ENCODE results near the gene CCDC197.
A peak's percentile ranks its signal among the peaks of the same experiment; 100 is the strongest.

Gene CCDC197

DNA sequence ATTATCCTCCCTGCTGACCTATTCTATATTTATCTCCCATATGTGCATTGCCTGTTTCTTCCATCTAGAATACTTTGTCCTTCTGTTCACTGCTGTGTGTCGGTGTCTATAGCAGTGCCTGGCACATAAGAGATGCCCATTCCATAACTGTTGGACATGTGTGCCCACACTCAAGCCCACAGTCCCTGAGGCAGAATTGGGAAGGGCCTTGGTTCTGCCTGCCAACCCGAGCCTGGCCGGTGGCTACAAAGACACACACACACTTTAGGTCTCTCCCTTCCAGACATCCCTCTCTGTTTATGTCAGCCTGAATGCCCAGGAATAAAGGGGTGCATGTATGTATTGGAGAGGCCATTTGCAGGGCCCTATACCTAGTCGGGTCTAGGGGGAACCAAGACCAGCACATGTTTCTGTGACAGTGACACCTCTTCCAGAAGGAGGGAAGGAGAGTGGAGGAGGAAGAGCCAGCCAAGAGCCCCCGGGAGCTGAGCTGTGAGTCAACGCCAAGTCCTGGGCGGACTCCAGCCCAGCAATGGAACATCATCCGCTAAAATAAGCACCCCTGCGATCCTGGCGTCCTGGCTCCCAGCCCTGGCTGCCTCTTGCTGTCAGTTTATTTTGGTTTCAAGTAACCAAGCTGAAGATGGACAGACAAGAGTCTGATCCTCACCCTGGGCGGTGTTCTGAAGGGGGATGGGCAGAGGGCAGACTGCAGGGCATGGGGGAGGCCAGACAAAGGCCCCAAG lies 16.5 kb upstream of the CCDC197 start:
- no peak for DNase-seq (ENCODE audit: low read depth)
- no peak overlapping the region for H3K4me3 ChIP-seq (ENCODE audit: low read depth, low read length)
- TF ChIP-seq POLR2A (IDR thresholded peaks at IDR 0.05; ENCODE audit: extremely low read depth, insufficient read length) (no peak), MYC (IDR thresholded peaks at IDR 0.05; ENCODE audit: low read depth, low read length) (no peak)
- TF ChIP-seq, protein P1, sequence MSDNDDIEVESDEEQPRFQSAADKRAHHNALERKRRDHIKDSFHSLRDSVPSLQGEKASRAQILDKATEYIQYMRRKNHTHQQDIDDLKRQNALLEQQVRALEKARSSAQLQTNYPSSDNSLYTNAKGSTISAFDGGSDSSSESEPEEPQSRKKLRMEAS (IDR thresholded peaks at IDR 0.05; ENCODE audit: low read depth, low read length): no peak
- TF ChIP-seq, protein P2, sequence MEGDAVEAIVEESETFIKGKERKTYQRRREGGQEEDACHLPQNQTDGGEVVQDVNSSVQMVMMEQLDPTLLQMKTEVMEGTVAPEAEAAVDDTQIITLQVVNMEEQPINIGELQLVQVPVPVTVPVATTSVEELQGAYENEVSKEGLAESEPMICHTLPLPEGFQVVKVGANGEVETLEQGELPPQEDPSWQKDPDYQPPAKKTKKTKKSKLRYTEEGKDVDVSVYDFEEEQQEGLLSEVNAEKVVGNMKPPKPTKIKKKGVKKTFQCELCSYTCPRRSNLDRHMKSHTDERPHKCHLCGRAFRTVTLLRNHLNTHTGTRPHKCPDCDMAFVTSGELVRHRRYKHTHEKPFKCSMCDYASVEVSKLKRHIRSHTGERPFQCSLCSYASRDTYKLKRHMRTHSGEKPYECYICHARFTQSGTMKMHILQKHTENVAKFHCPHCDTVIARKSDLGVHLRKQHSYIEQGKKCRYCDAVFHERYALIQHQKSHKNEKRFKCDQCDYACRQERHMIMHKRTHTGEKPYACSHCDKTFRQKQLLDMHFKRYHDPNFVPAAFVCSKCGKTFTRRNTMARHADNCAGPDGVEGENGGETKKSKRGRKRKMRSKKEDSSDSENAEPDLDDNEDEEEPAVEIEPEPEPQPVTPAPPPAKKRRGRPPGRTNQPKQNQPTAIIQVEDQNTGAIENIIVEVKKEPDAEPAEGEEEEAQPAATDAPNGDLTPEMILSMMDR (IDR thresholded peaks at IDR 0.05; ENCODE audit: low read depth, low read length): no peak

DNA sequence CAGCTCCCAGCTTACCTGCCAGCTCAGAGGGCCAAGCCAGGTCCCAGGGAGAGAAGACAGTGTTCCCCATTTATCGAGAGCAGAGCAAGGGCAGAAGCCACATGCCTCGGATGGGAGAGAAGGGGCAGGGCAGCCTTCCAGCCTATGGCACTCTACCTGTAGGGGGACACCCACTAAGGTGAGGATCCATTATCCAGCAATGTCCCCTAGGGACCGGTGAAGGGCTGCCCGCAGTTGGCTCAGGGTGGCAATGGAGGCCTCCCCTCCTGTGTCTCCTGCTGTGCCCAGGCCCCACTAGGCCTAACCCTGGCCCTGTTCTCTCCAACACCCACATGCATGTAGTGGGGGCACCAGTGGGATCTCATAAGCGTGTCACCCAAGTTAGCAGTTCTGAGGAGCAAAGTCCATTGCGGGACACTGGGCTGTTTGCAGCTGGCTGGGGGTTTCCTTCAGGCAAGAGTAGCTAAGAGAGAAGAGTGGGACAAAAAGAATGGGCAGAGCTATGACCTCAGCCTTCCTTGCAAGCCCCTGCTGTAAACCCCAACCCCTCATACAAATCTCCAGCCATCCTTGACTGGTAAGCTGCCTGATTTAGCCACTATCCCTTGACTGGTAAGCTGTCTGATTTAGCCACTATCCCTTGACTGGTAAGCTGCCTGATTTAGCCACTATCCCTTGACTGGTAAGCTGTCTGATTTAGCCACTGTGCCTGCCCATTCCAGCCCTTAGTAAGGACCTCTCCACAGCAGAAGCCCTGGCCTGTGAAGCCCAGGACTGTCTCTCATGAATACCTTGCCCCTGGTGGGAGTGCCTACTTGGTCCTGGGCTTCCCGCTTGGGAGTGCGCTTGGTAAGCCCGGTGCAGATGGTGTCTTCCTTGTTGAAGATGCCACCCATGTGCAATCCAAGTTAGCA lies 15.5 kb upstream of the CCDC197 start:
- no peak overlapping the region for H3K4me3 ChIP-seq (ENCODE audit: low read depth, low read length)
- TF ChIP-seq, protein P1 (IDR thresholded peaks at IDR 0.05; ENCODE audit: low read depth, low read length): no peak
- TF ChIP-seq MYC (IDR thresholded peaks at IDR 0.05; ENCODE audit: low read depth, low read length) (no peak), POLR2A (IDR thresholded peaks at IDR 0.05; ENCODE audit: extremely low read depth, insufficient read length) (no peak)
- TF ChIP-seq, protein P2 (IDR thresholded peaks at IDR 0.05; ENCODE audit: low read depth, low read length): no peak
- DNase-seq (ENCODE audit: low read depth): no peak

DNA sequence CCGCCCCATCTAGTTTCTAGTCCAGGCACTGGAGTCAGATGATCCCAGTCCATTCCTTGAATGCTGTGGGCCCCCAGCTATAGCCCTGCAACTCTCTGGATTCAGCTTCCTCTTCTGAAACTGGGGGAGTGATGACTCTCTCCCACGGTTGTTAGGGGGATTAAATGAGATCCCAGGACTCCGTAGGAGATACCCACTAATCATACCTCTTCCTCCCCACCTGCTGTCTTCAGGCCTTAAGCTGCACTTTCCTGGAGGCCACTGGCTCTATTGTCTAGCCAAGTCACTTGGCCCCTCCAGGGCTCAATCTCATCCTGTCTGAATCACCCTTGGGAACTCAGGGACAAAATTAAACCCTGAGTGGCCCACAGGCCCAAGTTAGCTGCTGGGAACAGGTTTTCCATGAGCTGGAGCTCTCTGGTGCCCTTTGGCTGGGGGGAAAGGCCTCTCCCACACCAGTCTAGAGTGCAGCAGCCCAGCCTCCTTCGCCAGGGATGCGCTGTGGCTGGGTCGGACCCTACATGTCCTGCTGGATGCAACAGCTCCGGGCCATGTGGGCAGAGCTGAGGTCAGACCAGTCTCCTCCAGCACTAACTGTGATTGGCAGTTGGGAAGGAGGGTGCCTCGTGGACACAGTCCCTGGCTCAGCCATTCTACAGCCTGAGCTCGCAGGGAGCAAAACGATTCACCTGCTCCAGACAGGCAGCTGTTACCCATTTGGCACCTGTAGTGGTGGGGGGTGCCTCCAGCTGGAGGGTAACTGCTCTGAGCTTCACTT lies 14.7 kb upstream of the CCDC197 start:
- no peak for DNase-seq (ENCODE audit: low read depth)
- no peak overlapping the region for H3K4me3 ChIP-seq (ENCODE audit: low read depth, low read length)
- TF ChIP-seq POLR2A (IDR thresholded peaks at IDR 0.05; ENCODE audit: extremely low read depth, insufficient read length) (no peak), MYC (IDR thresholded peaks at IDR 0.05; ENCODE audit: low read depth, low read length) (no peak)
- TF ChIP-seq, protein P2 (IDR thresholded peaks at IDR 0.05; ENCODE audit: low read depth, low read length): no peak
- TF ChIP-seq, protein P1 (IDR thresholded peaks at IDR 0.05; ENCODE audit: low read depth, low read length): no peak

DNA sequence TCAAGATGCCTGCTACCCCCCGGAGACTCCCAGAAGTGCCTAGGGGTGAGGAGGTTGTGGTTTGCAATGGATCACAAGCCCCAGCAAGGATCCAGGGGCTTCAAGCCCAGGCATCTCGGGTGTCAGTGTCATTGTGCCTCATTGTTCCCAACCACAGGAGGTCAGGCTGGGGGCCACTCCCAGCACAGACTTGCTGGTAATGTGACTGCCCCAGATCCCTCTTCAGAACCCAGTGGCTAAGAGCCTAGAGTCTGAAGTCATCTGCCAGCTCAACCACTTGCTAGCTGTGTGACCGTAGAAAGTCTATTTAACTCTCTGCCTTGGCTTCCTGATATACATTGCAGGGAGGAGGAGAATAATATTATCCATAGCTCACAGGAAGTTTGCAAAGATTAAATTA lies 13.0 kb upstream of the CCDC197 start:
- no peak overlapping the region for H3K4me3 ChIP-seq (ENCODE audit: low read depth, low read length)
- TF ChIP-seq POLR2A (IDR thresholded peaks at IDR 0.05; ENCODE audit: extremely low read depth, insufficient read length) (no peak), MYC (IDR thresholded peaks at IDR 0.05; ENCODE audit: low read depth, low read length) (no peak)
- TF ChIP-seq, protein P1 (IDR thresholded peaks at IDR 0.05; ENCODE audit: low read depth, low read length): no peak
- TF ChIP-seq, protein P2 (IDR thresholded peaks at IDR 0.05; ENCODE audit: low read depth, low read length): no peak
- no peak for DNase-seq (ENCODE audit: low read depth)

DNA sequence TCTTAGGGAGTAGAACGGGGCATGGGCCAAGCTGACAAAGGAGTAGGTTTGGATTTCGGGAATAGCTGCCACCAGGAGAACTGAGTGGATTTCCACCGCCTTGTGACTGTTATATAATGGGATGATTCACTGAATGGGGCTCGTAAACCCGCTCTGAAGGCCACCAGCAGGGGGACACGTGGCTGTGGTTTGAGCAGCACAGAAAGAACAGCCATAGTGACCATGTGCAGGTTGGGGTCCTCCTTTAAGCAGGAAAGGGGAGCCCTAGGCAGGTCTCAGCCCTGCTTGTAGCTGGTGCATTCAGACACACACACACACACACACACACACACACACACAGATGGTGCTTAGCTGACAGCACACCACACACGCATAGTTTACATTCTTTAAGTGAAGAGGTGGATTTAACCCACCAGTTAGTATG lies 12.1 kb upstream of the CCDC197 start:
- DNase-seq (ENCODE audit: low read depth): peak; percentile 75
- TF ChIP-seq MYC (IDR thresholded peaks at IDR 0.05; ENCODE audit: low read depth, low read length) (peak; percentile 91), POLR2A (IDR thresholded peaks at IDR 0.05; ENCODE audit: extremely low read depth, insufficient read length) (no peak)
- TF ChIP-seq, protein P2 (IDR thresholded peaks at IDR 0.05; ENCODE audit: low read depth, low read length): peak; percentile 65
- TF ChIP-seq, protein P1 (IDR thresholded peaks at IDR 0.05; ENCODE audit: low read depth, low read length): peak; percentile 96

More for the DNA sequence above, 12.1 kb upstream of the CCDC197 start:
- H3K4me3 ChIP-seq (ENCODE audit: low read depth, low read length): no peak overlapping the region
